Hepatic stellate cell (primary cell): ENCODE results near the gene SERPINB10.

ENCODE experiments used
- DNase-seq: peaks from one replicate; pipeline ENCODE4 v3.0.0; 2011; ENCODE audit warnings: low spot score

The SERPINB10 gene

GRCh38 chr18:63982361-63982760 lies 74.6 kb downstream of the SERPINB10 start:
- no peak for DNase-seq
